Astrocyte (in vitro differentiated cells and primary cell): Measurements from ENCODE around the gene MYOF. TPM values are rescaled to one million over a fixed set of nuclear protein-coding genes. Genes with fewer than 3 reads are reported as not detected.

Experiments
- DNase-seq: peaks from one replicate; pipeline ENCODE4 v3.0.0-alpha.2; 2010; ENCODE audit warnings: low read depth
- FAIRE-seq: peaks from 2 replicates; lab custom pipeline; 2011; peaks lifted over from hg19 to GRCh38; lab: Jason Lieb, UNC
- H2AFZ ChIP-seq: 2 replicates; pipeline ENCODE4 v1.6.0; 2012; ENCODE audit warnings: low read depth, low read length, inconsistent platforms
- H3K27ac ChIP-seq: 2 replicates; pipeline ENCODE4 v1.5.1; 2011; ENCODE audit warnings: low read depth, low read length, inconsistent platforms
- H3K27me3 ChIP-seq: 2 replicates; pipeline ENCODE4 v1.6.0; 2011; ENCODE audit warnings: low read length, inconsistent platforms; ENCODE audit not compliant: insufficient read depth
- H3K36me3 ChIP-seq: 2 replicates; pipeline ENCODE4 v1.5.1; 2011; ENCODE audit warnings: low read length, inconsistent platforms; ENCODE audit not compliant: insufficient read depth
- H3K4me1 ChIP-seq: 2 replicates; pipeline ENCODE4 v1.5.1; 2011; ENCODE audit warnings: low read length, inconsistent platforms; ENCODE audit not compliant: insufficient read depth
- H3K4me2 ChIP-seq: 2 replicates; pipeline ENCODE4 v1.6.0; 2012; ENCODE audit warnings: low read length, inconsistent platforms
- H3K4me3 ChIP-seq: 2 replicates; pipeline ENCODE4 v1.5.1; 2011; ENCODE audit warnings: low read depth, mild to moderate bottlenecking, low read length, inconsistent platforms; ENCODE audit not compliant: insufficient read depth
- H3K79me2 ChIP-seq: 2 replicates; pipeline ENCODE4 v1.6.0; 2012; ENCODE audit warnings: mild to moderate bottlenecking, low read length, inconsistent platforms; ENCODE audit not compliant: insufficient read depth
- H3K9ac ChIP-seq: 2 replicates; pipeline ENCODE4 v1.6.0; 2012; ENCODE audit warnings: mild to moderate bottlenecking, low read length, inconsistent platforms
- H3K9me3 ChIP-seq: 2 replicates; pipeline ENCODE4 v1.5.1; 2012; ENCODE audit warnings: low read depth, mild to moderate bottlenecking, low read length, inconsistent platforms; ENCODE audit not compliant: insufficient read depth
- H4K20me1 ChIP-seq: 2 replicates; pipeline ENCODE4 v1.6.0; 2012; ENCODE audit warnings: low read length, inconsistent platforms; ENCODE audit not compliant: insufficient read depth
- H3K27ac Mint-ChIP-seq: one replicate; pipeline ENCODE4 v1.8.0; 2021; ENCODE audit warnings: mild to moderate bottlenecking, mixed read lengths; ENCODE audit not compliant: unreplicated experiment
- H3K27me3 Mint-ChIP-seq: one replicate; pipeline ENCODE4 v1.8.0; 2021; ENCODE audit warnings: low read depth, mixed read lengths; ENCODE audit not compliant: unreplicated experiment
- H3K36me3 Mint-ChIP-seq: one replicate; pipeline ENCODE4 v1.8.0; 2021; ENCODE audit warnings: low read depth, mixed read lengths; ENCODE audit not compliant: unreplicated experiment
- H3K4me1 Mint-ChIP-seq: one replicate; pipeline ENCODE4 v1.8.0; 2021; ENCODE audit warnings: low read depth, mixed read lengths; ENCODE audit not compliant: unreplicated experiment
- H3K4me3 Mint-ChIP-seq: one replicate; pipeline ENCODE4 v1.8.0; 2021; ENCODE audit warnings: mild to moderate bottlenecking, moderate library complexity, mixed read lengths; ENCODE audit not compliant: unreplicated experiment
- H3K9me3 Mint-ChIP-seq: one replicate; pipeline ENCODE4 v1.8.0; 2021; ENCODE audit warnings: mild to moderate bottlenecking, mixed read lengths; ENCODE audit not compliant: unreplicated experiment
- CTCF ChIP-seq: IDR thresholded peaks from 2 replicates; pipeline ENCODE4 v1.5.1; 2011; ENCODE audit warnings: low read depth, mild to moderate bottlenecking, inconsistent platforms, low read length, moderate library complexity; ENCODE audit not compliant: insufficient read depth
- EZH2 ChIP-seq: IDR thresholded peaks from 2 replicates; pipeline ENCODE4 v1.6.1; 2012; ENCODE audit warnings: mild to moderate bottlenecking, low read length, inconsistent platforms; ENCODE audit not compliant: insufficient read depth
- total RNA-seq: library from RNA; stranded (reverse); gene quantifications from 2 replicates; pipeline ENCODE4 v1.2.1, GENCODE V29; 2021

MYOF gene
- total RNA-seq, 1 donor from 2014 or later, result 306 TPM

GRCh38 chr10:93357680-93358079 lies 124.5 kb downstream of the MYOF start:
- FAIRE-seq (no peak), DNase-seq (peak; percentile 13)
- no peaks in the 10 kb centered on the region for H3K27me3 Mint-ChIP-seq
- Histone ChIP-seq H3K79me2 (peaks cover 7% of the 10 kb centered on the region), H3K4me1 (no peaks in the 10 kb centered on the region), H3K4me3 (no peak overlapping the region), H4K20me1 (peaks cover 21% of the 10 kb centered on the region), H3K9ac (no peak overlapping the region), H3K36me3 (peaks cover 86% of the 10 kb centered on the region), H3K4me2 (no peak overlapping the region), H3K9me3 (no peaks in the 10 kb centered on the region), H3K27ac (no peak overlapping the region), H3K27me3 (no peaks in the 10 kb centered on the region), H2AFZ (no peak overlapping the region)
- peaks cover 28% of the 10 kb centered on the region for H3K36me3 Mint-ChIP-seq
- H3K9me3 Mint-ChIP-seq, result no peaks in the 10 kb centered on the region
- peaks cover 2% of the 10 kb centered on the region for H3K4me1 Mint-ChIP-seq
- TF ChIP-seq EZH2 (no peak), CTCF (peak; percentile 46)
- no peak overlapping the region for H3K27ac Mint-ChIP-seq
- no peak overlapping the region for H3K4me3 Mint-ChIP-seq

GRCh38 chr10:93356516-93356915 lies 125.6 kb downstream of the MYOF start:
- Mint-ChIP-seq H3K4me3 (no peak overlapping the region), H3K27me3 (no peaks in the 10 kb centered on the region), H3K4me1 (peaks cover 6% of the 10 kb centered on the region), H3K27ac (no peak overlapping the region), H3K9me3 (no peaks in the 10 kb centered on the region), H3K36me3 (peaks cover 32% of the 10 kb centered on the region)
- DNase-seq (no peak), FAIRE-seq (no peak)
- Histone ChIP-seq H3K27me3 (no peaks in the 10 kb centered on the region), H3K4me3 (no peak overlapping the region), H3K4me2 (no peak overlapping the region), H2AFZ (no peak overlapping the region), H3K9ac (no peak overlapping the region), H3K9me3 (no peaks in the 10 kb centered on the region), H4K20me1 (peaks cover 21% of the 10 kb centered on the region), H3K79me2 (peaks cover 7% of the 10 kb centered on the region), H3K4me1 (no peaks in the 10 kb centered on the region), H3K36me3 (peaks cover 90% of the 10 kb centered on the region), H3K27ac (no peak overlapping the region)
- TF ChIP-seq CTCF (no peak), EZH2 (no peak)

- Histone ChIP-seq H3K36me3 (peaks cover 94% of the 10 kb centered on the region), H3K9ac (no peak overlapping the region), H3K79me2 (peaks cover 4% of the 10 kb centered on the region), H3K27me3 (no peaks in the 10 kb centered on the region), H3K4me2 (no peak overlapping the region), H3K27ac (no peak overlapping the region), H4K20me1 (peaks cover 32% of the 10 kb centered on the region), H2AFZ (no peak overlapping the region), H3K4me1 (no peaks in the 10 kb centered on the region), H3K9me3 (no peaks in the 10 kb centered on the region), H3K4me3 (no peak overlapping the region)
- Mint-ChIP-seq H3K4me1 (peaks cover 6% of the 10 kb centered on the region), H3K27me3 (no peaks in the 10 kb centered on the region), H3K4me3 (no peak overlapping the region), H3K9me3 (no peaks in the 10 kb centered on the region), H3K27ac (peak overlapping the region; percentile 22), H3K36me3 (peaks cover 25% of the 10 kb centered on the region)
- FAIRE-seq (peak; percentile 89), DNase-seq (peak; percentile 11)
- TF ChIP-seq EZH2 (no peak), CTCF (peak; percentile 65)
Measured at GRCh38 chr10:93352638-93353383, 129.3 kb downstream of the MYOF start.
